Measurements from ENCODE around the gene PRKG1.
"Not testable (repeated sequence)": the region's sequence is repeated elsewhere in the genome, so short reads cannot be mapped to it uniquely, and the experiment has no call there.

PRKG1 gene

GRCh38 chr10:51748959-51749358 is 674.7 kb downstream of the PRKG1 start:
- H3K36me3 ChIP-seq (ENCODE audit: control insufficient read depth, insufficient read depth, low read length): no peaks in the 10 kb centered on the region
- no peak overlapping the region for H3K4me3 ChIP-seq (ENCODE audit: low read depth, low read length)
- no peaks in the 10 kb centered on the region for H3K27me3 ChIP-seq (ENCODE audit: control insufficient read depth, insufficient read depth, low read length)
- no peak overlapping the region for H3K9ac ChIP-seq (ENCODE audit: low read depth, low read length)
- H3K4me1 ChIP-seq (ENCODE audit: control insufficient read depth, insufficient read depth, low read length): no peaks in the 10 kb centered on the region
- no peaks in the 10 kb centered on the region for H3K9me3 ChIP-seq (ENCODE audit: control insufficient read depth, insufficient read depth, low read length)

- no peaks in the 10 kb centered on the region for H3K4me1 ChIP-seq (ENCODE audit: control insufficient read depth, insufficient read depth, low read length)
- H3K9ac ChIP-seq (ENCODE audit: low read depth, low read length): no peak overlapping the region
- no peak overlapping the region for H3K4me3 ChIP-seq (ENCODE audit: low read depth, low read length)
Measured at GRCh38 chr10:51758366-51758765, 684.1 kb downstream of the PRKG1 start.

GRCh38 chr10:51758838-51759237 is 684.6 kb downstream of the PRKG1 start:
- H3K4me3 ChIP-seq (ENCODE audit: low read depth, low read length); H3K9ac ChIP-seq (ENCODE audit: low read depth, low read length); H3K9me3 ChIP-seq (ENCODE audit: control insufficient read depth, insufficient read depth, low read length); H3K36me3 ChIP-seq (ENCODE audit: control insufficient read depth, insufficient read depth, low read length); H3K27me3 ChIP-seq (ENCODE audit: control insufficient read depth, insufficient read depth, low read length); H3K4me1 ChIP-seq (ENCODE audit: control insufficient read depth, insufficient read depth, low read length): not testable (repeated sequence)

More at GRCh38 chr10:51758366-51758765, 684.1 kb downstream of the PRKG1 start:
- H3K9me3 ChIP-seq (ENCODE audit: control insufficient read depth, insufficient read depth, low read length): no peaks in the 10 kb centered on the region
- H3K27me3 ChIP-seq (ENCODE audit: control insufficient read depth, insufficient read depth, low read length): no peaks in the 10 kb centered on the region
- H3K36me3 ChIP-seq (ENCODE audit: control insufficient read depth, insufficient read depth, low read length): no peaks in the 10 kb centered on the region

- Histone ChIP-seq H3K27me3 (ENCODE audit: control insufficient read depth, insufficient read depth, low read length) (no peaks in the 10 kb centered on the region), H3K9me3 (ENCODE audit: control insufficient read depth, insufficient read depth, low read length) (no peaks in the 10 kb centered on the region), H3K9ac (ENCODE audit: low read depth, low read length) (no peak overlapping the region), H3K4me3 (ENCODE audit: low read depth, low read length) (no peak overlapping the region), H3K36me3 (ENCODE audit: control insufficient read depth, insufficient read depth, low read length) (no peaks in the 10 kb centered on the region), H3K4me1 (ENCODE audit: control insufficient read depth, insufficient read depth, low read length) (no peaks in the 10 kb centered on the region)
Measured at GRCh38 chr10:51759896-51760534, 685.7 kb downstream of the PRKG1 start.

DNA sequence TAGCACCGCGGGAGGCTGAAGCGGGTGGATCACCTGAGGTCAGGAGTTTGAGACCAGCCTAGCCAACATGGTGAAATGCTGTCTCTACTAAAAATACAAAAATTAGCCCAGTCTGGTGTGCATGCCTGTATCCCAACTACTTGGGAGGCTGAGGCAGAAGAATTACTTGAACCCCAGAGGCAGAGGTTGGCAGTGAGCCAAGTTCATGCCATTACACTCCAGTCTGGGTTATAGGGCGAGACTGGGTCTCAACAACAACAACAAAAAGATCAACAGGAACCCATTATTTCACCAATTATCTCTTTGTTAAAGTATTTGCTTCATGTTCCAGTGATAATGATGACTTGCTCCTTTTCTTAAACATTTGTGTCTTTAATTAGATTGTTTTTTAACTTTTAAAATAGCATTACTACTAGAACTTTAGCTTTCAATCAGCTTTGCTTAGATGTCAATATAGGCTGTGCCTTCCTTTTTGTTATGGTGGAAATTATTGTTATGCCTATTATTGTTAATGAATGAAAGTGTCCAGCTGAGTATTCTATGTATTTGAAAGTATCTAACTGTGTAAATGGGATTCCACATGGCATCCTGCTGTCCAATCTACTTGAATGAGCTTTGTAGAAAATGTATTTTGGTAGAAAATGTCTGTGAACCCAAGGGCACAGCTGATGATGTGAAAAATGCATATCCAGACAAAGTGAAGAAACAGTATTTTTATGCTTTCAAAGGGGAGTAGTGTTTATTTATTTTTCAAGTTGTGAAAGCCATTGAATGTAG is 686.8 kb downstream of the PRKG1 start:
- no peak overlapping the region for H3K4me3 ChIP-seq (ENCODE audit: low read depth, low read length)
- H3K9ac ChIP-seq (ENCODE audit: low read depth, low read length): no peak overlapping the region
- no peaks in the 10 kb centered on the region for H3K36me3 ChIP-seq (ENCODE audit: control insufficient read depth, insufficient read depth, low read length)
- H3K9me3 ChIP-seq (ENCODE audit: control insufficient read depth, insufficient read depth, low read length): no peaks in the 10 kb centered on the region
- no peaks in the 10 kb centered on the region for H3K27me3 ChIP-seq (ENCODE audit: control insufficient read depth, insufficient read depth, low read length)
- H3K4me1 ChIP-seq (ENCODE audit: control insufficient read depth, insufficient read depth, low read length): no peaks in the 10 kb centered on the region

DNA sequence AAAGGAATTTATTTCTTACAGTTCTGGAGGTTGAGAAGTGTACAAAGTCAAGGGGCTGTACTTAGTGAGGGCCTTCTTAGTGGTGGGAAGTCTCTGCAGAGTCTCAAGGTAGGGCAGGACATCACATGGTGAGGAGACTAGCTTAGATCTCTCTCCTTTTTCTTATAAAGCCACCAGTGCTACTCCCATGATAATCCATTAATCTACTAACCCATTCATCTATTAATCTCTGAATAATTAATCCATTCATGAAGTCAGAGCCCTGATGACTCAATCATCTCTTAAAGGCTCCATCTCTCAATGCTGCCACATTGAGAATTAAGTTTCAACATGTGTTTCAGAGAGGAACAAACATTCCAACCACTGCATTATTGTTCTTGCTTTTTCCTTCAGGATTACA is 689.5 kb downstream of the PRKG1 start:
- Histone ChIP-seq H3K4me1 (ENCODE audit: control insufficient read depth, insufficient read depth, low read length) (no peaks in the 10 kb centered on the region), H3K4me3 (ENCODE audit: low read depth, low read length) (no peak overlapping the region), H3K36me3 (ENCODE audit: control insufficient read depth, insufficient read depth, low read length) (no peaks in the 10 kb centered on the region), H3K9me3 (ENCODE audit: control insufficient read depth, insufficient read depth, low read length) (peaks cover 3% of the 10 kb centered on the region), H3K9ac (ENCODE audit: low read depth, low read length) (no peak overlapping the region), H3K27me3 (ENCODE audit: control insufficient read depth, insufficient read depth, low read length) (no peaks in the 10 kb centered on the region)

GRCh38 chr10:51765284-51765971 is 691.1 kb downstream of the PRKG1 start:
- peaks cover 3% of the 10 kb centered on the region for H3K9me3 ChIP-seq (ENCODE audit: control insufficient read depth, insufficient read depth, low read length)
- H3K4me3 ChIP-seq (ENCODE audit: low read depth, low read length): no peak overlapping the region
- no peaks in the 10 kb centered on the region for H3K27me3 ChIP-seq (ENCODE audit: control insufficient read depth, insufficient read depth, low read length)
- no peaks in the 10 kb centered on the region for H3K36me3 ChIP-seq (ENCODE audit: control insufficient read depth, insufficient read depth, low read length)
- H3K4me1 ChIP-seq (ENCODE audit: control insufficient read depth, insufficient read depth, low read length): no peaks in the 10 kb centered on the region
- no peak overlapping the region for H3K9ac ChIP-seq (ENCODE audit: low read depth, low read length)

DNA sequence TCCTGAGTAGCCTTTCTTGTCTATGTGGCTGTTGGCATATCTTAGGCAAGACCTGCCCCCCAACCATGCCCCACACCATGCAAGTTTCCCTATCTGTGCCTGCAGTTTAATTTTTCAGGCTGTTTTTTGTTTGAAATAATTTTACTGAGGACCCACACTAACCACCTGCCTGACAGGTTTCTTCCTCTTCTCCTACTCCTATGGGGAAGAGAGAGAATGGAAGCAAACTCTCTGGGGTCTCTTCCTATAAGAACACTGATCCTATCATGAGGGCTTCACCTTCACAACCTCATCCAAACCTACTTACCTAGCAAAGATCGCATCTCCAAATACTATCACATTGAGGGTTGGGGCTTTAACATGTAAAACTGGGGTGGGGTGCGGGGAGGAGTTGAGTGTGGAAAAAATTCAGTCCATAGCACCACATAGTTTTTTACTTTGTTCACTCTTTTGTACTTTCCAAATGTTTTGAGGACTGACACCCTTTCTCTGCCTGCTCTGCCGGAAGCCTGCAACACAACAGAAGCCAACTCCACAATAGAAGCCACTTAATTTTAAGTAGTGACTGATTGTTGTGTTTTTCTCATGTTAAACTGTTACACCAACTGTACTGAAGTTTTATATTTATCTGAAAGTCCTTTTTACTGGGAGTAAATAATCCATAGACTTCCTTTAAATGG is 692.3 kb downstream of the PRKG1 start:
- Histone ChIP-seq H3K9ac (ENCODE audit: low read depth, low read length) (no peak overlapping the region), H3K4me1 (ENCODE audit: control insufficient read depth, insufficient read depth, low read length) (no peaks in the 10 kb centered on the region), H3K4me3 (ENCODE audit: low read depth, low read length) (no peak overlapping the region), H3K27me3 (ENCODE audit: control insufficient read depth, insufficient read depth, low read length) (no peaks in the 10 kb centered on the region), H3K9me3 (ENCODE audit: control insufficient read depth, insufficient read depth, low read length) (peaks cover 3% of the 10 kb centered on the region), H3K36me3 (ENCODE audit: control insufficient read depth, insufficient read depth, low read length) (no peaks in the 10 kb centered on the region)

DNA sequence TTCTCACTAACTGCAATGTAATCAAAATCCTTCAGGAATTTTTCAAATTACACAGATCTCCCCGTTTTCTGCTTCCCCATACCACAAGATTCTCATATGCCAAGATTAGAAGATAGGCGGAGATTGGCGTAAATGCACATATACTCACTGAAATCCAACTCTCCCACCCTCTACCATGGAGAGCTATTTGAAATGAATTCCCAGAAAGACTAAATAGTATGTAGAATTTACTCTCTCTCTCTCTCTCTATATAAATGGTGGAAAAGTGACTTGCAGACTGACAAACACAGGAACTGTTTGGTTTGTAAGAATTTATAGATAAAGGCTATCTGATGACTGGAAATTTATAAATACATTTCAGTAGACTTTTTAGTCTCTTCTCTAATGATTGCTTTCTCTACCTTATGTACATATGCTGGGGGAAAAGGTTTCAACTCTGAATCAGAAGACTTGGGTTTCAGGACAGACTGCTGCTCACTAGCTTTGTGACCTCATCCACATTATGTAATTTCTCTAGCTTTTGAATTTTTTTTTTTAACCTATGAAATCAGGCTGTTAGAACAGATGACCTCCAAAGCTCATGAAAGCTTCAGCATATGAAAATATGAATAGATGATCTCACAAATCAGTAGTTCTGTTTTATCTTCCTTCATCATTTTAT is 692.9 kb downstream of the PRKG1 start:
- Histone ChIP-seq H3K4me1 (ENCODE audit: control insufficient read depth, insufficient read depth, low read length) (no peaks in the 10 kb centered on the region), H3K27me3 (ENCODE audit: control insufficient read depth, insufficient read depth, low read length) (no peaks in the 10 kb centered on the region), H3K9me3 (ENCODE audit: control insufficient read depth, insufficient read depth, low read length) (peaks cover 3% of the 10 kb centered on the region), H3K36me3 (ENCODE audit: control insufficient read depth, insufficient read depth, low read length) (no peaks in the 10 kb centered on the region), H3K4me3 (ENCODE audit: low read depth, low read length) (no peak overlapping the region), H3K9ac (ENCODE audit: low read depth, low read length) (no peak overlapping the region)

- Histone ChIP-seq H3K4me3 (ENCODE audit: low read depth, low read length) (no peak overlapping the region), H3K9me3 (ENCODE audit: control insufficient read depth, insufficient read depth, low read length) (peaks cover 3% of the 10 kb centered on the region), H3K36me3 (ENCODE audit: control insufficient read depth, insufficient read depth, low read length) (no peaks in the 10 kb centered on the region), H3K27me3 (ENCODE audit: control insufficient read depth, insufficient read depth, low read length) (no peaks in the 10 kb centered on the region), H3K4me1 (ENCODE audit: control insufficient read depth, insufficient read depth, low read length) (no peaks in the 10 kb centered on the region), H3K9ac (ENCODE audit: low read depth, low read length) (no peak overlapping the region)
Measured at GRCh38 chr10:51768886-51769465, 694.7 kb downstream of the PRKG1 start.

- Histone ChIP-seq H3K36me3 (ENCODE audit: control insufficient read depth, insufficient read depth, low read length) (no peaks in the 10 kb centered on the region), H3K9me3 (ENCODE audit: control insufficient read depth, insufficient read depth, low read length) (peaks cover 3% of the 10 kb centered on the region), H3K9ac (ENCODE audit: low read depth, low read length) (no peak overlapping the region), H3K4me3 (ENCODE audit: low read depth, low read length) (no peak overlapping the region), H3K4me1 (ENCODE audit: control insufficient read depth, insufficient read depth, low read length) (no peaks in the 10 kb centered on the region), H3K27me3 (ENCODE audit: control insufficient read depth, insufficient read depth, low read length) (no peaks in the 10 kb centered on the region)
Measured at GRCh38 chr10:51770709-51771108, 696.4 kb downstream of the PRKG1 start.
